CD4-positive, alpha-beta T cell treated with Interleukin-21 for 1 hour (primary cell): ENCODE data around the gene SMIM3.
"Not testable (repeated sequence)": the region's sequence is repeated elsewhere in the genome, so short reads cannot be mapped to it uniquely, and the experiment has no call there.

Experiments used
- DNase-seq: peaks from one replicate; pipeline ENCODE4 v3.0.0-alpha.2; 2020

SMIM3 gene

DNA sequence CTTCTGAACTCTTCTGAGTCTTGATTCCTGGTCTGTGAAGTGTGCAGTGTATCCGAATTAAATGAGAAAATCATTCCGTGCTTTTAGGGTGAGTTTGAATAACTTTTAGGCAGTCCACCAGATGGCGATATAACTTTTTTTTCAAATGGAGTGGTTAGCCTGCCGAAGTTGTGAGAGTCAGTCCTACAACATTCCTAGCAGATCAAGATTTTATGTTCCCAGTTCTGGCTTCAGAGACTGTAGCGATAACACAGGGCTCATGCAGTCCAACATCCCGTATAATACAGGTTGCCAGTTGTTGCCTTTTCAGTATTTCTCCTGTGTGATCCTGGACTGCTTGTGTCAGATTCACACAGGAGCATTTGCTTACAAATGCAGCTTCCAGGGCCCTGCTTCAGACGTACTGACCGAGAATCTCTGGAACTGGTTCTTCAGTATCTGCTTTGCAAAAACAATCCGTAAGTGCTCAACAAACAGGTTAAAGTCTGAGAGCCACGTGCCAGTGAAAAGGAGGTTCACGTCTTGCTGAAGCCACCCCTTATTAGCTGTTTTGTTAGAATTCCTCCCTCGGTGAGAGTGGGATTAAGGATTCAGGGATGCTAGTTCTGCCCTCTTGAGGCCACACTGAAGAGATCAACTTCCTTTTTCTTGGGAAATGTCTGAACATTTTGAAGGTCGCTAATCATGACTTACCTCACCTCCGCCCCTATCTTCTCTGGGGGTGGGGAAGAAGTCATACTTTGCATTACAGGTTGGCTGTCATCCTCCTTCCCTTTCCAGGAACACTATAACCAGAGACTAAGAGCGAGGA, 22.8 kb downstream of the SMIM3 start:
- DNase-seq = peak; percentile 61

DNA sequence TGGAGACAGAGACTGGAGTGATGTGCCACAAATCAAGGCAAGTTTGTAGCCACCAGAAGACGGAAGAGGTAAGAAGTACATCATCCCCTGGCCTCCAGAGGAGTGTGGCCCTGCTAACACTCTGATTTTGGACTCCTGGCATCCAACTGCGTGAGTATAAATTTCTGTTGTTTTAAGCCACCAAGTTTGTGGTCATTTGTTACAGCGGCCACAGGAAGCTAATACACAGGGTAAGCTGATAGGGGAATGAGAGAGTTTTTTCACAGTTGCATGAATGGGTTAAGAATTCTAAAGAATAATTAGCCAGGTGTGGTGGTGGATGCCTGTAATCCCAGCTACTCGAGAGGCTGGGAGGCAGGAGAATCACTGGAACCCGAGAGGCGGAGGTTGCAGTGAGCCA, 25.8 kb downstream of the SMIM3 start:
- no peak for DNase-seq

DNA sequence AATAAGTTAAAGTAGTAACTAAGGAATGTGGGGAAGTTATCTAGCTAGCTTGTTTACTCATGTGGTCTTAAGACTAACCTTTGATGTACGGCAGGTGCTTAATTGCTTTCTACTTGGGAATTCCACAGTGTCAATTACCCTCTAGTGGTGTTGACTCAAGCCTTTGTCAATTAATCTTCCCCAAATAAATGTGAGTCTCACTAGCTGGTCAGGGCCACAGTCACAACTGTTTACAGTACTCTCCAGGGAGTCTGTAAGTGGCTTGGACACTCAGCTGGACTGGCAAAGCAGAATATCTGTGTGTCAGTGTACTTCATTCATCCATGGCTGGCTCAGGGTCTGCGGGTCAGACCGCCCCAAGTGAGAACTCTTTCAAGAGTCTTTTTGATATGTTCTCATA, 30.8 kb downstream of the SMIM3 start:
- DNase-seq = no peak

DNA sequence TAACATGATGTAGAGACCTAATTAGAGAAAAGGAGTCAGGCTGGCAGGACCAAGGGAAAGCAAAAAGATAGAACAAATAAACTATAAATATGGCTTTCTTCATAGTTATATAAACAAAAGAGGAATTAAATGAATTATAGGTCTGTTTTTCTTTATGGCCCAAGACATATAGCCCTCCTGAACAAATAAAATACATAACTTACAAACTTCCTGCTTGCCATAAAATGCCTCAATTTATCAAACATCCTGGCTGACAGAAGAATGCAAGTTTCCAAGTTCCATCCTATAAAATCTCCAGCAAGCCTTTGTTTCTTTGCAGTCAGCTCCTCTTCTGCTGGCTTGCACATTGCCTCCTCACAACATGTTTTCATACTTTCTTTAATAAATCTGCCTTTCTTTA, 36.5 kb downstream of the SMIM3 start:
- no peak for DNase-seq

DNA sequence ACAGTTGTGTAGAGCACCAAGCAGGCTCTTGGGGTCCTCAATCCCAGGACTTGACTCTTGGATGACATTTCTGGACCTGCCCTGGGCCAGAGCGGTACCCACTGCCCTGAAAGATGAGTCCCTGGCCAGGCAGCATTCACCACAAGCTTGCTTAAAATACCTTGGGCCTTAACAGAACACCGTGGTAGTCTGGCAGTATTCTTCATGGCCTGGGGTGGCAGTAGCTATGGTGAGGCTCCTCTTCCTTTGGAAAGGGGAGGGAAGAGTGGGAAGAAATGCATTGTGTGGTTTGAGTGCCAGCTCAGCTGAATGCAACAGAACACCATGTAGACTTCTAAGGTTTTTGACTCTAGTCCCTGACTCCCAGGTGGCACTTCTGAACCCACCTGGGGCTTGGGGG, 38.4 kb downstream of the SMIM3 start:
- no peak for DNase-seq

DNA sequence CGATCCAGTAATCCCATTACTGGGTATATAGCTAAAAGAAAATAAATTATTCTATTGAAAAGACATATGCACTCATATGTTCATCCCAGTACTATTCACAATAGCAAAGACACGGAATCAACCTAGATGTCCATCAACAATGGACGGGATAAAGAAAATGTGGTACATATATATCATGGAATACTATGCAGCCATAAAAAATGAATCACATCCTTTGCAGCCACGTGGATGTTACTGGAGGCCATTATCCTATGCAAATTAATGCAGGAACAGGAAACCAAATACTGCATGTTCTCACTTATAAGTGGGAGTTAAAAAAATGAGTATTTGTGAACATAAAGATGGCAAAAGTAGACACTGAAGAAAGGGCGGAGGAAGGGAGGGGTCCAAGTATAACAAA, 51.2 kb downstream of the SMIM3 start:
- no peak for DNase-seq

DNA sequence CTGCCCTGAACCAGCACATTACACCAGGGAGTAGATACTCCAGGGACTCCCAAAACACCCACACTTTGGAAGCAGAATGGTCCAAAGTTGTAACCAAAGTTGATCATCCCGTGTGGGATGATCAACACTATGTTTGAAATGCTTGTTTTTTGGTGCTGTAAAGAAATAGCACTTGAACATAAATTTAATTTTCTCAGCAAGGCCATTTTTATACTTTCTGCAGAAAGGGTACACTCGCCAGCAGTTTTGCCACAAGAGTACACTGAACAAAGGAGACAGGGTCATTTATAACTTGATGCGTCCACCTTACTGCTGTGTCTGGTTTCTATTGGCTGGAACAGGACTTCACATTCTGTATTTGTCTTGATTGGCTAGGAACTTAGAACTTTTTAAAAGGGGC, 53.3 kb downstream of the SMIM3 start:
- DNase-seq = not testable (repeated sequence)

DNA sequence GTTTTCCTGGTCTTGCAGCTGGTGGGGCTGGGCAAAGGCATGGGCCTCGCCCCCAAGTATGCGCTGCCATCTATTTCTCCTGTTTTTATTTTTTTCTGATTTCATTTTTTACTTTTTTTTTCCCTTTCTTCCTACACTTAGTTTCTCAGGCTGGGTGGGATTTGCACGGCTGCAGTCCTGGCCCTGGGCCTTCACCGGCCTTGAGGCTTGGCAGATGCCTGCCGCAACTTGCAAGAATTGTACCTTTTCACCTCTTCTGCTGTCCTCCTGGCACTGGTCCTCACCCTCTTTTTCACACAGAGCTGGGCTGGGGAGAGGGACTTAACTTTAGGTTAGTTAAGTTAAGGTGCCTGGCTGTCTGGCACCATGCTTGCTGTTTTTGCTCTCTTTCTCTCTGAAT, 57.5 kb downstream of the SMIM3 start:
- DNase-seq = no peak

DNA sequence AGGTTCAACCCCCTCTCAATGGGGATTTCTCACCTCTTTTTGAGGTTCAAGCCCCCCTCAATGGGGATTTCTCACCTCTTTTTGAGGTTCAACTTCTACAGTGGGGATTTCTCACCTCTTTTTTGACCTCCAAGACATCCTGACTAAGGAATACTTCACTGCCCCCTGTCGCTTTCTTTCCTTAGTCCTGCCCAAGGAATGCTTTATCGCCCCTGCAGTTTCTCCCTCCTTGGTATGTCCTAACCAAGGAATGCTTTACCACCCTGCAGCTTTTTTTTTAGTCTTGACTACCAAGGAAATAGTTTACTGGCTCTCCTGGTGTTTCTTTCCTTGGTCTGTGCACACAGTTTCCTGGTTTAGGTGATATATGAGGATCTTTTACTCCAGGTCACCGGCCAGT, 58.1 kb downstream of the SMIM3 start:
- DNase-seq = no peak

DNA sequence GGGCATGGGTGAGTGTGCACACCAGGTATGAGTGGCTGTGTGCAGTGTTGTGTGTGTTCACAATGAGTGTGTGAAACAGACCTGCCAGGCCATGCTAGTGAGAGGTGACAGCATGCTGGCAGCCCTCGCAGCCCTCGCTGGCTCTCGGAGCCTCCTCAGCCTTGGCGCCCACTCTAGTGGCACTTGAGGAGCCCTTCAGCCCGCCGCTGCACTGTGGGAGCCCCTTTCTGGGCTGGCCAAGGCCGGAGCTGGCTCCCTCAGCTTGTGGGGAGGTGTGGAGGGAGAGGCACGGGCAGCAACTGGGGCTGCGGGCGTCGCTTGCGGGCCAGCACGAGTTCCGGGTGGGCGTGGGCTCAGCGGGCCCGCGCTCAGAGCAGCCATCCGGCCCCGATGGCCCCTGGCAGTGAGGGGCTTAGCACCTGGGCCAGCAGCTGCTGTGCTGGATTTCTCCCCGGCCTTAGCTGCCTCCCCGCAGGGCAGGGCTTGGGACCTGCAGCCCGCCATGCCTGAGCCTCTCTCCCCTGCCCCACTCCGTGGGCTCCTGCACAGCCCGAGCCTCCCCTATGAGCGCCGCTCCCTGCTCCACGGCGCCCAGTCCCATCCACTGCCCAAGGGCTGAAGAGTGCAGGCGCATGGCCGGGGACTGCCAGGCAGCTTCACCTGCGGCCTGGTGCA, 66.8 kb downstream of the SMIM3 start:
- DNase-seq = not testable (repeated sequence)

DNA sequence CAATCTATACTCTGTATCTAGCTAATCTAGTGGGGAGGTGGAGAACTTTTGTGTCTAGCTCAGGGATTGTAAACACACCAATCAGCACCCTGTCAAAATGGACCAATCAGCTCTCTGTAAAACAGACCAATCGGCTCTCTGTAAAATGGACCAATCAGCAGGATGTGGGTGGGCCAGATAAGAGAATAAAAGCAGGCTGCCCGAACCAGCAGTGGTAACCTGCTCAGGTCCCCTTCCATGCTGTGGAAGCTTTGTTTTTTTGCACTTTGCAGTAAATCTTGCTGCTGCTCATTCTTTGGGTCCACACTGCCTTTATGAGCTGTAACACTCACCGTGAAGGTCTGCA, 67.7 kb downstream of the SMIM3 start, which contains the start of gene IRGM:
Gene IRGM, plus strand, starts transcription at position 214 of the 346 bp plus-strand sequence. CDS start 1,603 bp downstream, outside the sequence.
- peak; percentile 68 for DNase-seq
